HG03469 (cell line): ENCODE measurements around the gene TRNAU1AP.

ENCODE experiments used
- ATAC-seq: cut with Tn5 transposase; IDR thresholded peaks from one replicate; pipeline ENCODE4 v1.9.1; 2021; ENCODE audit warnings: mild to moderate bottlenecking, moderate library complexity, moderate number of reproducible peaks; ENCODE audit not compliant: unreplicated experiment

TRNAU1AP gene

GRCh38 chr1:28604411-28604810 lies 51.5 kb downstream of the TRNAU1AP start:
- ATAC-seq: no peak

GRCh38 chr1:28604962-28605361 lies 52.1 kb downstream of the TRNAU1AP start:
- no peak for ATAC-seq

- ATAC-seq: no peak
These were observed 53.9 kb downstream of the TRNAU1AP start for GRCh38 chr1:28606771-28607170.

- ATAC-seq: no peak
These were observed 60.3 kb downstream of the TRNAU1AP start for GRCh38 chr1:28613175-28613574.
